ENCODE results near the gene ALK. TPM values are rescaled to one million over a fixed set of nuclear protein-coding genes. Genes with fewer than 3 reads are reported as not detected.
A peak's percentile ranks its signal among the peaks of the same experiment; 100 is the strongest.

The ALK gene
- total RNA-seq, 1 experiment from 2014 or later, result 0.87 TPM

DNA sequence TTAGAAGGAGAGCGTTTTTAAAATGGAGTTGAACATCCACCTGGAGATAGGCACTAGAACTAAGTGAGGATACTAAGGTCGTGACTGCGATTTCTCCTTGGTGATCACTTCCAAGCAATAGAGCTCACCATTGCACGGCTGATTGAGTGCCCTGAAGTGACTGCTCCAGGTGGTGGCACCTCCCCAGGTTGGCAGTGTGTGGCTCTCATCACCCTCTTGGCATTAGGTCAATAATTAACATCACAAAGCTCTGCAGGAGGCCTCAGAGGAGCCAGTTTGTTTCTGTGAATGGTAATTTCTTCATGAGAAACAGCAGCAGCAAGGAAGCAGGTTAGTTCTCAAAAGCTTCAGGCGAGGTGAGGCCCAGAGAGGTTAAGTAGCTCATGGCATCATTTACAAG, 546.6 kb downstream of the ALK start:
- TF ChIP-seq EZH2 (IDR thresholded peaks at IDR 0.05; ENCODE audit: low read length, unreplicated experiment) (no peak), EZH2phosphoT487 (IDR thresholded peaks at IDR 0.05; ENCODE audit: borderline replicate concordance, low read length) (no peak)
- TF ChIP-seq, protein P1, sequence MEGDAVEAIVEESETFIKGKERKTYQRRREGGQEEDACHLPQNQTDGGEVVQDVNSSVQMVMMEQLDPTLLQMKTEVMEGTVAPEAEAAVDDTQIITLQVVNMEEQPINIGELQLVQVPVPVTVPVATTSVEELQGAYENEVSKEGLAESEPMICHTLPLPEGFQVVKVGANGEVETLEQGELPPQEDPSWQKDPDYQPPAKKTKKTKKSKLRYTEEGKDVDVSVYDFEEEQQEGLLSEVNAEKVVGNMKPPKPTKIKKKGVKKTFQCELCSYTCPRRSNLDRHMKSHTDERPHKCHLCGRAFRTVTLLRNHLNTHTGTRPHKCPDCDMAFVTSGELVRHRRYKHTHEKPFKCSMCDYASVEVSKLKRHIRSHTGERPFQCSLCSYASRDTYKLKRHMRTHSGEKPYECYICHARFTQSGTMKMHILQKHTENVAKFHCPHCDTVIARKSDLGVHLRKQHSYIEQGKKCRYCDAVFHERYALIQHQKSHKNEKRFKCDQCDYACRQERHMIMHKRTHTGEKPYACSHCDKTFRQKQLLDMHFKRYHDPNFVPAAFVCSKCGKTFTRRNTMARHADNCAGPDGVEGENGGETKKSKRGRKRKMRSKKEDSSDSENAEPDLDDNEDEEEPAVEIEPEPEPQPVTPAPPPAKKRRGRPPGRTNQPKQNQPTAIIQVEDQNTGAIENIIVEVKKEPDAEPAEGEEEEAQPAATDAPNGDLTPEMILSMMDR (conservative IDR thresholded peaks at IDR 0.05; ENCODE audit: low read depth, low read length), result no peak
- Histone ChIP-seq H3K9me3 (ENCODE audit: low read length) (no peaks in the 10 kb centered on the region), H3K36me3 (ENCODE audit: low read depth, low read length) (no peaks in the 10 kb centered on the region), H4K20me1 (ENCODE audit: low read length) (no peaks in the 10 kb centered on the region), H3K9me2 (replicated peaks; ENCODE audit: low read length) (no peaks in the 10 kb centered on the region), H3K27me3 (ENCODE audit: low read length) (no peaks in the 10 kb centered on the region), H3K9ac (ENCODE audit: low read length) (no peak overlapping the region), H3K27ac (ENCODE audit: low read length) (no peak overlapping the region), H3K4me1 (ENCODE audit: insufficient read depth, low read length) (peaks cover 8% of the 10 kb centered on the region; the same call in 1 of the 2 replicates), H3K4me2 (ENCODE audit: low read length) (no peak overlapping the region), H3K79me2 (ENCODE audit: low read length) (no peaks in the 10 kb centered on the region), H3F3A (ENCODE audit: low read length, unreplicated experiment) (no peaks in the 10 kb centered on the region), H3K4me3 (ENCODE audit: low read length) (no peak overlapping the region), H2AFZ (ENCODE audit: low read length) (no peak overlapping the region)
- CTCF ChIA-PET, result no interaction called here
- ATAC-seq (no peak), DNase-seq (no peak)
- BruUV-seq (replicated peaks), result no TSS peak
- POLR2A ChIA-PET (ENCODE audit: unreplicated experiment), result no interaction called here
- intact Hi-C loops (cut with micrococcal nuclease), result no loop called here

DNA sequence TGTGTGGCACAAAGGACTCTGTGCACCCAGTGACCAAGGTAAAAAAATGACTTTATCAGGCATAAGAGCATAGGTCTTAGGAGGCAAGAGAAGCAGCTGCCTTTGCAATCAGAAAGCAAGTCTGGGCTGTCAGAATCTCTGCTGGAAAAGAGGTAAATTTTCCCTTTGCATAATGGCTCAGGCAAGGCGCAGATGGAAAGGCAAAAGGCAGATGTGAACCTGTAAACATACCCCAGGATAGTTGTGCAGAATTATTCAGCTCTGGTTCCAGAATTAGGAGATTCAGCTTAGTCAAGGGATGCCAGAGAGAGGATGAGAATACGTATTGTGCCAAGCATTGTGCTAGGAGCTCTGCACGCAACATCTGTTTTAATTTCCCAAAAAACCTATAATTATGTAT, 547.5 kb downstream of the ALK start:
- H3K27ac ChIP-seq (ENCODE audit: low read length), result no peak overlapping the region
- peaks cover 8% of the 10 kb centered on the region; the same call in 1 of the 2 replicates for H3K4me1 ChIP-seq (ENCODE audit: insufficient read depth, low read length)
- no peaks in the 10 kb centered on the region for H3K9me3 ChIP-seq (ENCODE audit: low read length)
- H3F3A ChIP-seq (ENCODE audit: low read length, unreplicated experiment), result no peaks in the 10 kb centered on the region
- no peaks in the 10 kb centered on the region for H3K9me2 ChIP-seq (replicated peaks; ENCODE audit: low read length)
- DNase-seq (no peak), ATAC-seq (no peak)
- no peaks in the 10 kb centered on the region for H3K79me2 ChIP-seq (ENCODE audit: low read length)
- no peak overlapping the region for H3K4me2 ChIP-seq (ENCODE audit: low read length)
- ChIA-PET CTCF (no interaction called here), POLR2A (ENCODE audit: unreplicated experiment) (no interaction called here)
- H3K27me3 ChIP-seq (ENCODE audit: low read length), result no peaks in the 10 kb centered on the region
- no peak overlapping the region for H3K9ac ChIP-seq (ENCODE audit: low read length)
- H4K20me1 ChIP-seq (ENCODE audit: low read length), result no peaks in the 10 kb centered on the region
- no TSS peak for BruUV-seq (replicated peaks)
- TF ChIP-seq EZH2 (IDR thresholded peaks at IDR 0.05; ENCODE audit: low read length, unreplicated experiment), result no peak
- TF ChIP-seq EZH2phosphoT487 (IDR thresholded peaks at IDR 0.05; ENCODE audit: borderline replicate concordance, low read length), result no peak
- TF ChIP-seq, protein P1 (conservative IDR thresholded peaks at IDR 0.05; ENCODE audit: low read depth, low read length), result no peak
- H2AFZ ChIP-seq (ENCODE audit: low read length), result no peak overlapping the region
- H3K36me3 ChIP-seq (ENCODE audit: low read depth, low read length), result no peaks in the 10 kb centered on the region
- H3K4me3 ChIP-seq (ENCODE audit: low read length), result no peak overlapping the region
- intact Hi-C loops (cut with micrococcal nuclease), result no loop called here

DNA sequence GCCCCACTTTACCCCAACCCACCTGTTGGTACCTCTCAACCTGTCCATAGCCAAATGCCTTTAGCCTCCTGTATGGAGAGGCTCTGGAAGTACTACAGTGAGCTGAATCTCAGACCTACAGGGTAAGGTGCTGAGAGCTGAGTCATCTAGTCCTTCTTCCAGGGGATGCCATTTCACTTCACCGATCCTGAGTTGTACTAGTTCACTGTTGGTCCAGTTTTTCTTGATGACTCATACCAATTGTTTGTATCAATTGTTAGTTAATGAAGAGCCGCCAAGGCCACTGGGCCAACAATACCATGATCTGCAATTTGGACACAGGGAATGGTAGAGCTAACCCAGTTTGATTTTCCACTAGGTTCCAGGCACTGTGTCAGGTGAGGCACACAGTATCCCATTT, 549.2 kb downstream of the ALK start:
- intact Hi-C loops (cut with micrococcal nuclease), result no loop called here
- no peak; the same call in 1 of the 2 replicates for ATAC-seq

More for the DNA sequence above, 549.2 kb downstream of the ALK start:
- Histone ChIP-seq H3K9me3 (ENCODE audit: low read length) (no peaks in the 10 kb centered on the region), H3K36me3 (ENCODE audit: low read depth, low read length) (no peaks in the 10 kb centered on the region), H3K27ac (ENCODE audit: low read length) (no peak overlapping the region), H3F3A (ENCODE audit: low read length, unreplicated experiment) (no peaks in the 10 kb centered on the region), H3K4me2 (ENCODE audit: low read length) (no peak overlapping the region), H3K9ac (ENCODE audit: low read length) (no peak overlapping the region), H3K4me1 (ENCODE audit: insufficient read depth, low read length) (peaks cover 12% of the 10 kb centered on the region; the same call in 1 of the 2 replicates), H3K79me2 (ENCODE audit: low read length) (no peaks in the 10 kb centered on the region), H3K4me3 (ENCODE audit: low read length) (no peak overlapping the region), H3K9me2 (replicated peaks; ENCODE audit: low read length) (no peaks in the 10 kb centered on the region), H3K27me3 (ENCODE audit: low read length) (no peaks in the 10 kb centered on the region), H2AFZ (ENCODE audit: low read length) (no peak overlapping the region), H4K20me1 (ENCODE audit: low read length) (no peaks in the 10 kb centered on the region)
- CTCF ChIA-PET, result no interaction called here
- POLR2A ChIA-PET (ENCODE audit: unreplicated experiment), result no interaction called here
- DNase-seq, result peak; percentile 83
- TF ChIP-seq EZH2phosphoT487 (IDR thresholded peaks at IDR 0.05; ENCODE audit: borderline replicate concordance, low read length), result no peak
- TF ChIP-seq, protein P1 (conservative IDR thresholded peaks at IDR 0.05; ENCODE audit: low read depth, low read length), result no peak
- TF ChIP-seq EZH2 (IDR thresholded peaks at IDR 0.05; ENCODE audit: low read length, unreplicated experiment), result no peak
- BruUV-seq (replicated peaks), result no TSS peak
